HG03066 (cell line): ENCODE results near the gene PTPRG.

Source experiments
- ATAC-seq: cut with Tn5 transposase; IDR thresholded peaks from one replicate; pipeline ENCODE4 v1.9.1; 2021; ENCODE audit warnings: low read depth; ENCODE audit not compliant: unreplicated experiment

The PTPRG gene

GRCh38 chr3:61648481-61648880 lies 87.1 kb downstream of the PTPRG start:
- no peak for ATAC-seq

- no peak for ATAC-seq
Observed at GRCh38 chr3:61649381-61650170, 88.2 kb downstream of the PTPRG start.

- no peak for ATAC-seq
Observed at GRCh38 chr3:61650276-61650675, 88.9 kb downstream of the PTPRG start.

GRCh38 chr3:61650719-61651410 lies 89.5 kb downstream of the PTPRG start:
- no peak for ATAC-seq

- no peak for ATAC-seq
Observed at GRCh38 chr3:61657689-61658088, 96.3 kb downstream of the PTPRG start.

GRCh38 chr3:61662861-61663260 lies 101.5 kb downstream of the PTPRG start:
- no peak for ATAC-seq

GRCh38 chr3:61663356-61664104 lies 102.2 kb downstream of the PTPRG start:
- no peak for ATAC-seq

- no peak for ATAC-seq
Observed at GRCh38 chr3:61664105-61664482, 102.7 kb downstream of the PTPRG start.

- ATAC-seq: no peak
Observed at GRCh38 chr3:61665121-61665520, 103.8 kb downstream of the PTPRG start.

- no peak for ATAC-seq
Observed at GRCh38 chr3:61665987-61666386, 104.6 kb downstream of the PTPRG start.

GRCh38 chr3:61666615-61667330 lies 105.4 kb downstream of the PTPRG start:
- ATAC-seq: no peak

- no peak for ATAC-seq
Observed at GRCh38 chr3:61667383-61667782, 106.0 kb downstream of the PTPRG start.

- ATAC-seq: no peak
Observed at GRCh38 chr3:61667814-61668213, 106.4 kb downstream of the PTPRG start.

GRCh38 chr3:61668317-61668864 lies 107.0 kb downstream of the PTPRG start:
- peak; percentile 55 for ATAC-seq

- ATAC-seq: no peak
Observed at GRCh38 chr3:61669203-61669602, 107.8 kb downstream of the PTPRG start.

GRCh38 chr3:61669668-61670299 lies 108.4 kb downstream of the PTPRG start:
- no peak for ATAC-seq

GRCh38 chr3:61673651-61674050 lies 112.3 kb downstream of the PTPRG start:
- ATAC-seq: no peak

- ATAC-seq: no peak
Observed at GRCh38 chr3:61674596-61674995, 113.2 kb downstream of the PTPRG start.

- ATAC-seq: no peak
Observed at GRCh38 chr3:61679026-61679425, 117.7 kb downstream of the PTPRG start.

GRCh38 chr3:61680617-61681016 lies 119.2 kb downstream of the PTPRG start:
- ATAC-seq: no peak
